Measurements from ENCODE around the gene RAB12. TPM values are rescaled to one million over a fixed set of nuclear protein-coding genes. Genes with fewer than 3 reads are reported as not detected.

Gene RAB12
- total RNA-seq, 6 experiments from 2014 or later, result 34.1 to 38.0 (median 36.4) TPM

DNA sequence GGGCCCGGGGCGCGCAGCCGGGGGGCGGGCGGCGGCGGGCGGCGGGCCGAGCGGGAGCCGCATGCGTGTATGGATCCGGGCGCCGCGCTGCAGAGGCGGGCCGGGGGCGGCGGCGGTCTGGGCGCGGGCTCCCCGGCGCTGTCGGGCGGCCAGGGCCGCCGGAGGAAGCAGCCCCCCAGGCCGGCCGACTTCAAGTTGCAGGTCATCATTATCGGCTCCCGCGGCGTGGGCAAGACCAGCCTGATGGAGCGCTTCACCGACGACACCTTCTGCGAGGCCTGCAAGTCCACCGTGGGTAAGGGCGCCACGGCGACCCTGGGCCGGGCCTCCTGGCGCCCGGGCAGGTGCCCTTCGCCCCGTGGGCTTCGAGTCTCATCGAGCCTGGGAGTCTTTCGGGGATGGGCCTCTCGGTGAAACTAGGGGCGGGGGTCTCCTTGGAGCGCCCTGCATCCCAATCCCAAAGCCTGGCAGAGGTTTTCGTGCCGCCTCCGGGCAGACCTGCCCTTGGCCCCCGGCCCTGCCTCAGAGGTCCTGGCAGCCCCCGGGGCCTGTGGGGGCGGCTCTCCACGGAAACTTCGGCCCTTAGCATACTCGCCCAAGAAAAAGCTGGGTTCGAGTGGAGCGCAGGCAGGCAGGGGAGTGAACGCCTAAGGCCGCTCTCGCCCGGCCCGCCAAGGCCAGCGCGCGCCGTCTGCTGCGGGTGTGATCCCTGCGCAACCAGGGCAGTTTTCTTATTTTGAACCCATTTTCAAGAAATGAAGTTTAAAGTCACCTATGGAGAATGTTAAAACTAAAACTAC lies 622 bp downstream of the RAB12 start:
- Mint-ChIP-seq H3K9me3 (no peaks in the 10 kb centered on the region), H3K27ac (peak overlapping the region; percentile 75), H3K4me3 (peak overlapping the region; percentile 94), H3K36me3 (ENCODE audit: low read depth) (peaks cover 5% of the 10 kb centered on the region; the same call in 1 of the 2 replicates), H3K27me3 (ENCODE audit: insufficient read depth) (no peaks in the 10 kb centered on the region; the same call in 1 of the 2 replicates), H3K4me1 (ENCODE audit: low read depth) (peaks cover 55% of the 10 kb centered on the region)
- DNase-seq, result no peak
- TF ChIP-seq, protein P1, sequence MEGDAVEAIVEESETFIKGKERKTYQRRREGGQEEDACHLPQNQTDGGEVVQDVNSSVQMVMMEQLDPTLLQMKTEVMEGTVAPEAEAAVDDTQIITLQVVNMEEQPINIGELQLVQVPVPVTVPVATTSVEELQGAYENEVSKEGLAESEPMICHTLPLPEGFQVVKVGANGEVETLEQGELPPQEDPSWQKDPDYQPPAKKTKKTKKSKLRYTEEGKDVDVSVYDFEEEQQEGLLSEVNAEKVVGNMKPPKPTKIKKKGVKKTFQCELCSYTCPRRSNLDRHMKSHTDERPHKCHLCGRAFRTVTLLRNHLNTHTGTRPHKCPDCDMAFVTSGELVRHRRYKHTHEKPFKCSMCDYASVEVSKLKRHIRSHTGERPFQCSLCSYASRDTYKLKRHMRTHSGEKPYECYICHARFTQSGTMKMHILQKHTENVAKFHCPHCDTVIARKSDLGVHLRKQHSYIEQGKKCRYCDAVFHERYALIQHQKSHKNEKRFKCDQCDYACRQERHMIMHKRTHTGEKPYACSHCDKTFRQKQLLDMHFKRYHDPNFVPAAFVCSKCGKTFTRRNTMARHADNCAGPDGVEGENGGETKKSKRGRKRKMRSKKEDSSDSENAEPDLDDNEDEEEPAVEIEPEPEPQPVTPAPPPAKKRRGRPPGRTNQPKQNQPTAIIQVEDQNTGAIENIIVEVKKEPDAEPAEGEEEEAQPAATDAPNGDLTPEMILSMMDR (IDR thresholded peaks at IDR 0.05), result no peak

DNA sequence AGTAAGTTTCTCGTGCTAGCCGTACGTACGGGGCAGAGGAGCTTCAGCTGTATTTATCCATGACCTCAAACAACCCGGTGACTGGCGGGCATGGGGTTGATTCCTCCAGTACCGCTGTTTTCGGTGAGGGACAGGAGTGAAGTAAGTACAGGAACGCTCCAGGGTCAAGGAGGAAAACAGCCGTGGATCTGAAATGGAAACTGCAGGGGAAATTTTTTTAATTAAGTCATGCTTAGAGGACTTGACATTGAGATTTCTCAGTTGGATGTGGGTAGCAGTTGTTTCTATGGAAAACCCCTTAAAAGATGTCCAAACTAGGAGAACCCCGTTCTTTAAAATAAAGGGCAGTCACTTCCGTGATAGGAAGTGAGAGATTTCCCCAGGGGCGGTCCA lies 1.2 kb downstream of the RAB12 start:
- Mint-ChIP-seq H3K36me3 (ENCODE audit: low read depth) (peaks cover 5% of the 10 kb centered on the region; the same call in 1 of the 2 replicates), H3K4me3 (peak overlapping the region; percentile 94), H3K27me3 (ENCODE audit: insufficient read depth) (no peaks in the 10 kb centered on the region; the same call in 1 of the 2 replicates), H3K4me1 (ENCODE audit: low read depth) (peaks cover 61% of the 10 kb centered on the region), H3K27ac (peak overlapping the region; percentile 75), H3K9me3 (no peaks in the 10 kb centered on the region)
- DNase-seq, result no peak
- TF ChIP-seq, protein P1 (IDR thresholded peaks at IDR 0.05), result no peak

DNA sequence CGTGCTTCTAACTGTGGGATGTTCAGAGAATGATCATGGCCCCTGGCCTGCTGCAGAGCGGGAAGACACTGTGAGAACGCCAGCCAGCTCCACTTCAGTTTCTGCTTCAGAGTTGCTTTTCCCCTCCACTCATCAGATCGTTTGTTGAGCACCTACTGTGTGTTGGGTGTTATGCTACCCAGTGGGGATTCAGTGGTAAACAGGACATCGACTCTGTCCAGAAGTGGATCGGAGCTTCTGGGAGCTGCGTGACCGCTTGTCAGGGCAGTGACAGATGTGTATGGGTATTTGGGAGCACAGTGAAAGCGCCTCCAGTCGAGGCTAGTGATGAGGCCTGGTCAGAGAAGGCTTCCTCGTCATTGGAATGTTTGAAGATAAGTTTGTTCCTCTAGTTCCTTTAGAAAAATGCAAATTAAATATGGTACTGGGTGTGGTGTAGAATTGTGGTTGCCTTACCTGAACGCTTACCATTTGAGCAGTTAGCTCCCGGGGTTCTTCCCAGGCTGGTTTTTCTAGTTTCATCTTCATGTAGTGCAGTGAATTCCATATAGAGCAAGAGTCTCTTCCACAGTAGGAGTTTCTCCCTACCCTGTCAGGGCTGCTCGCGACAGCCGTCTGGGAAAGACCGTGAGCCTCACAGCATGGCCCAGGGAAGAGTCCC lies 2.8 kb downstream of the RAB12 start:
- peaks cover 76% of the 10 kb centered on the region for H3K4me1 Mint-ChIP-seq (ENCODE audit: low read depth)
- H3K36me3 Mint-ChIP-seq (ENCODE audit: low read depth), result peaks cover 5% of the 10 kb centered on the region; the same call in 1 of the 2 replicates
- H3K9me3 Mint-ChIP-seq, result no peaks in the 10 kb centered on the region
- H3K27ac Mint-ChIP-seq, result peak overlapping the region; percentile 21; the same call in 1 of the 2 replicates
- TF ChIP-seq, protein P1 (IDR thresholded peaks at IDR 0.05), result no peak
- no peaks in the 10 kb centered on the region; the same call in 1 of the 2 replicates for H3K27me3 Mint-ChIP-seq (ENCODE audit: insufficient read depth)
- H3K4me3 Mint-ChIP-seq, result peak overlapping the region; percentile 94; the same call in 1 of the 2 replicates
- DNase-seq, result no peak

DNA sequence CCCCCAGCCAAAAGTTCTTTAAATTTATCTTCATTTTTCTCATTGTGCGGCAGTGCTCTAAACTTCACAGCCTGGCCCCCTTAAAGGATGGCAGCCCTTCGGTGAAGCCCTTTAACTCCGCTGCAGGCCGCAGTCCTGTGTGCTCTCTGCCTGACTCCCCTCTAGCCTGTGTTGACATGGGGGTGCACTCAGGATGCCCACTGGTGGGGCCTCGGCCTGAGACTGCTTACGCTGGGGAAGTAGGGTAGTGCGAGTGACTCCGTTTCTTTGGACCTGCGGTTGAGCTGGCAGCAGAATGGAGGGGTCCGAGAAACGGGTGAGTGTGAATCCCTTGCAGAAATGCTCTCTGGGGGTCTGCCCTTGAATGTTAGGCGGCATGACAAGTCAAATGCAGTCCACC lies 5.6 kb downstream of the RAB12 start:
- TF ChIP-seq, protein P1 (IDR thresholded peaks at IDR 0.05), result no peak; the same call in 1 of the 2 replicates
- Mint-ChIP-seq H3K27ac (peak overlapping the region; percentile 87), H3K4me3 (peak overlapping the region; percentile 54), H3K27me3 (ENCODE audit: insufficient read depth) (no peaks in the 10 kb centered on the region), H3K36me3 (ENCODE audit: low read depth) (peaks cover 10% of the 10 kb centered on the region; the same call in 1 of the 2 replicates), H3K9me3 (no peaks in the 10 kb centered on the region), H3K4me1 (ENCODE audit: low read depth) (peaks cover 67% of the 10 kb centered on the region)
- DNase-seq, result no peak

DNA sequence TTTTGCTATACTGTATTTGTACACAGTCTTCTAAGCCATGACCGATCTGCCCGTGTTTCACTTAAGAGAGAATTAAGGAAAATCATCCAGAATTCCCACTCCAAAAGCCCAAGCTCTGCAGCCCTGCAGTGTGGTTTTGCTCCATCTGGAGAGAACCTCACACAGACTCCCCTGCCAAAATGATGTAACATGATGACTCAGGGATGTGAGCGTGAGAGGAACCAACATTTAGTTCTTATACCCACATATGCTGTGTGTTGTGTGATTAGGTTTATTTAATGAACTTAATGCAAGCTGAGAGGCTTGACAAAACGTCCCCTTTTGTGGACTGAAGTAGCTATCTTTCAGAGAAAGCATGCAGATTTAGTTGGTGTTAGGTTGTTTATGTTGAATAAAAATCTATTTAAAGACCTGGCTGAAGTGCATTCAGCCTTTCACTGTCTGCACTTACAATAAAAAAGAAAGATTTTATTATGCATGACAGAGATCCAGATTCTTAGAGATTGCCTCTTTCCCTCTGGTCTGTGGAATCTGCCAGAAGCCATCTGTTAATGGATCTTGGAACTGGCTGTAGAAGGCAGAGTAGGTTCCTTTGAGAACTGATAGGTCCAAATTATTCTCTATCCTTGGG lies 6.3 kb downstream of the RAB12 start:
- Mint-ChIP-seq H3K27ac (peak overlapping the region; percentile 87), H3K4me3 (peak overlapping the region; percentile 54), H3K9me3 (no peaks in the 10 kb centered on the region), H3K27me3 (ENCODE audit: insufficient read depth) (no peaks in the 10 kb centered on the region), H3K36me3 (ENCODE audit: low read depth) (peaks cover 6% of the 10 kb centered on the region; the same call in 1 of the 2 replicates), H3K4me1 (ENCODE audit: low read depth) (peaks cover 63% of the 10 kb centered on the region)
- TF ChIP-seq, protein P1 (IDR thresholded peaks at IDR 0.05), result no peak
- DNase-seq, result peak; percentile 89

Measured in HFFc6 (cell line).